Coronary artery (tissue), 2 donors: ENCODE measurements around the gene MED27.

Experiments used
- DNase-seq: peaks from one replicate; pipeline ENCODE4 v3.0.0-alpha.2; 2017; ENCODE audit warnings: low spot score
- H3K27ac ChIP-seq, 2 donors: fragments of 200-600 bp; sonication (generic); one replicate each; pipeline ENCODE4 v1.5.1; 2016 to 2019
- H3K4me3 ChIP-seq: fragments of 200-600 bp; sonication (generic); 2 replicates; pipeline ENCODE4 v1.5.1; 2016; ENCODE audit warnings: mild to moderate bottlenecking, moderate library complexity
- TF ChIP-seq, protein P1 (sequence below): fragments of 200-600 bp; sonication (generic); IDR thresholded peaks from one replicate; pipeline ENCODE4 v1.5.1; 2019; ENCODE audit warnings: antibody characterized with exemption

MED27 gene

DNA sequence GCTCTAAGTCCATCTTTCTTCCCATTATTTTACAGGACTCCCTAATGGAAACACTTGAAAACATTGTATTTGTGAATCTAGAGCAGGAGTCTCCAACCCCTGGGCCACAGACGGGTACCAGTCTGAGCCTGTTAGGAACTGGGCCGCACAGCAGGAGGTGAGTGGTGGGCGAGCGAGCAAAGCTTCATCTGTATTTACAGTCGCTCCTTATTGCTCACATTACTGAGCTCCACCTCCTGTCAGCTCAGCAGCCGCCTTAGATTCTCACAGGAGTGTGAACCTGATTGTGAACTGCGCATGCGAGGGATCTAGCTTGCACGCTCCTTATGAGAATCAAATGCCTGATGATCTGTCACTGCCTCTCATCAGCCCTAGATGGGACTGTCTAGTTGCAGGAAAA is 111.0 kb downstream of the MED27 start:
- no peak for DNase-seq
- Histone ChIP-seq H3K27ac (no peak overlapping the region), H3K4me3 (no peak overlapping the region)
- TF ChIP-seq, protein P1, sequence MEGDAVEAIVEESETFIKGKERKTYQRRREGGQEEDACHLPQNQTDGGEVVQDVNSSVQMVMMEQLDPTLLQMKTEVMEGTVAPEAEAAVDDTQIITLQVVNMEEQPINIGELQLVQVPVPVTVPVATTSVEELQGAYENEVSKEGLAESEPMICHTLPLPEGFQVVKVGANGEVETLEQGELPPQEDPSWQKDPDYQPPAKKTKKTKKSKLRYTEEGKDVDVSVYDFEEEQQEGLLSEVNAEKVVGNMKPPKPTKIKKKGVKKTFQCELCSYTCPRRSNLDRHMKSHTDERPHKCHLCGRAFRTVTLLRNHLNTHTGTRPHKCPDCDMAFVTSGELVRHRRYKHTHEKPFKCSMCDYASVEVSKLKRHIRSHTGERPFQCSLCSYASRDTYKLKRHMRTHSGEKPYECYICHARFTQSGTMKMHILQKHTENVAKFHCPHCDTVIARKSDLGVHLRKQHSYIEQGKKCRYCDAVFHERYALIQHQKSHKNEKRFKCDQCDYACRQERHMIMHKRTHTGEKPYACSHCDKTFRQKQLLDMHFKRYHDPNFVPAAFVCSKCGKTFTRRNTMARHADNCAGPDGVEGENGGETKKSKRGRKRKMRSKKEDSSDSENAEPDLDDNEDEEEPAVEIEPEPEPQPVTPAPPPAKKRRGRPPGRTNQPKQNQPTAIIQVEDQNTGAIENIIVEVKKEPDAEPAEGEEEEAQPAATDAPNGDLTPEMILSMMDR, result no peak

DNA sequence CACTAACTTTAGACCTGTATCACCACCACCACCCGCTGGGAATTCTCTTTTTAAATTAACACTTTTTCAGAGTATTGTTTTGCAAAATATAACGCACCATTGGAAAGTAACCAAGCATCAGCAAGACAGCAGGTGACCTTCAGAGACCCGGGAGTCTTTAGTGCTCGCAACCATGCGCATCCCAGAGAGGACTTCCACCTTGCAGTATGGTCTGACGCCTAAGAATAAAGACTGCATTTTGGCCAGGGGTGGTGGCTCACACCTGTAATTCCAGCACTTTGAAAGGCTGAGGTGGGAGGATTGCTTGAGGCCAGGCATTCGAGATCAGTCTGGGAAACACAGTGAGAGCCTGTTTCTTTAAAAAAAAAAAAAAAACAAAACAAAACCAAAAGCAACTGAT is 113.8 kb downstream of the MED27 start:
- DNase-seq, result no peak
- no peak overlapping the region for H3K4me3 ChIP-seq
- H3K27ac ChIP-seq, result no peak overlapping the region
- TF ChIP-seq, protein P1, result no peak

DNA sequence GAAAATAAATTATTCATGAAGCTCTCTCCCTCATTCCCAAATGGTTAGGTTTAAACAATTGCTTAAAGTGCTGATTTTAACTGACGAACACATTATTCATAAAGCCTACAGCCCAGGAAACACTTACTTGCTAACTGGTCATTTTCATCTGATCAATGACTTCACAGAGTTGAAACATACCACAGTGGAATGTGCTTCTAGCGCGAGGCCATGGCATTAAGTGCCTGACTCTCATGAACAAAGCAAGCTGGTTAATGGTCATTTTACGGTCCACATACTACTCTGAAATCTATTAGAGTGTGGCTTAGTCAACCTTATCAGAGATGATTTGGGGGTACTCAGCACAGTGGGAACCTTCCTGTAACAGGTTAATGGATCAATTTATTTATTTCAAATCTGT is 114.6 kb downstream of the MED27 start:
- DNase-seq, result no peak
- TF ChIP-seq, protein P1, result no peak
- Histone ChIP-seq H3K27ac (no peak overlapping the region), H3K4me3 (no peak overlapping the region)

DNA sequence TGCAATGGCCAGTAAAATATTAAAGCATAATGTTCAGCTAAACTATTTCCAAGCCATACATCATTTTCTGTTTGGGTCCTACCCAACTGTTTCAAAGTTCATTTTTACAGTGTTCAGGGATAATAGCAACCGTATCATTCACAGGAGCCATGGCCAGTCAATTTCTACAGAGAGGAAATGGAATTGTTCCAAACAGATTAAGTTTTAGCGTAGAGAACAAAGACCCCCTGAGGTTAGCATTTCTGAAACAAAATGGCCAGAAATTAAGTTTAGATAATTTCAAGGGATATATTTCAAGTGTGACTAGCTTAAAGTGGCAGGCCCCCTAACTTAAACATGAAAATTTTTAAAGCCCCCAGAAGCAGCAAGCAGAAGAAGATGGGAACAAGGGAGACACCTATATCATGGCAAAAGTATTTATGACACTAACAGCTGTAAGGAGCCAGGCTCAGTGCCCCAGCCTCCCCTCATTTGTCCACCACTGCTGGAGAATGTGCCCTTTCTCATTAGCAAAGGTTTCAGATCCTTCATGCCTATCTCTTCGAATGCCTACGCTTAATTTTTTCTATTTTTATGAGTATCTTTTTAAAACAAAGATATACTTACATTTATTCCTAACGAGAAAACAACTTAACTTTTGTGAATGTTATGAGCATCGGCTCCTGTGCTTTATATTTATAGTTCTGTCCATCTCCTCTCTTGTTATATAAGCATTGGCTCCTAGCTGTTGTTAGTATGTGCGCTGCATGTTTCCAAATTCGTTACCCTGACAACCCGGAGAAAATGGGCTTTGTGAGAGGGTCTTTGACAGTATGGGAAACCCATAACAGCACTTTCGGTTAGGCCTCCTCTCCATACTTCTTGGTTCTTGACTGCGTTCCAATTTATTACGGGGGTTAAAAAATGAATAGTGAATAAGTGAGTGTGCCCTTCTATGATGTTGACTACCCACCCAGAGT is 116.3 kb downstream of the MED27 start:
- H3K27ac ChIP-seq, result no peak overlapping the region
- no peak overlapping the region for H3K4me3 ChIP-seq
- TF ChIP-seq, protein P1, result no peak
- DNase-seq, result no peak

DNA sequence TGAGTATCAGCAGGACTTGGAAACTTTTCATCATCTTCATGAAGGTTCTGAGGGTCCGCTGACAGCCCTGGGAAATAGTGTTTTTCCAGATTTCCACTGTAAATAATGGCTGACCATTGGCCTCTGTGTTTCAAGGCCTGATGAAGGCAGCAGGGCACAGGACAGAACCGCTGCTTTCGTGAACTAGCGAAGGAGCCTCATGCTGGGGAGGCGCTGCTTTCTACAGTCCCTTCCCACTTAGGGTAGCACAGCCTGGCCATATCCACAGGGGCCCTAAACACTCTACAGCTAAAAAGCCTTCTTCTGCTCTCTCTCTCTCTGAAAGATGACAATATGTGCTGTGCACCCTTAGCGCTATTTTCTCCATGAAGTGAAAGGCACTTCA is 118.2 kb downstream of the MED27 start:
- Histone ChIP-seq H3K4me3 (no peak overlapping the region), H3K27ac (no peak overlapping the region)

DNA sequence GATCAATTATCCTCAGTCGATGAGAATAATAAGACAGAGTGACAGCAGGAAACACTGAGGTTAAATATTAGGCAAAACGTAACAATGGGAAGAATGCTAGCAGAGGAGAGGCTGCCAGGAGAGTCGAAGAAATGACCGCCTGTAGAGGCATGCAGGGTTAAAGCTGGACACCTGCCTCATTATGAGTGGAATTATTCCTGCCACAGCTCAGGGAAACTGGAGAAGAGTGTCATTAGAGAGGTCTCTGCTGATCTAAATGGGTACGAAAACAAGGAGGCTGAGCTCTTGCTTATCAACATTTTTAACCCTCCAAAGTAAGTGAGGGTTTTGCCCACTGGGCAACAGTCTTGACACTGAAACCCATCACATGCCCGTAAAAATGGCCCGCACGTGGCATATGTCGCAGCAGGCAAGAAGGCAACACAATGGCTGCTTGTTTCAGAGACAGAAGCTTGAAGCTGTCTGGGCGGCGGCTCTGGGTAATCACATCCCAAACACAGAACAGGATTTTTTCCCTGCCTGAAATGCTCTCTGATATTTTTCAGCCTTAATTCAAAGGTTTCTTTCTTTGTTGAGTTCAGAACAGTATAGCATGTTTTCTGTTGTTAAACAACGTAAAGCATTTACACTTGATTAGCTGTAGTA is 118.7 kb downstream of the MED27 start:
- DNase-seq, result no peak

More for the DNA sequence above, 118.2 kb downstream of the MED27 start:
- no peak for DNase-seq
- TF ChIP-seq, protein P1, result no peak

More for the DNA sequence above, 118.7 kb downstream of the MED27 start:
- H3K4me3 ChIP-seq, result no peak overlapping the region
- H3K27ac ChIP-seq, result no peak overlapping the region
- TF ChIP-seq, protein P1, result no peak
